ENCODE results near the gene HSD17B14. TPM values are rescaled to one million over a fixed set of nuclear protein-coding genes. Genes with fewer than 3 reads are reported as not detected.

Gene HSD17B14
- total and polyA plus RNA-seq, 9 of the 15 experiments (the other 6 are each of a cell fraction or from before 2014, with no cell fraction given), result 0.16 TPM; not detected in 8

DNA sequence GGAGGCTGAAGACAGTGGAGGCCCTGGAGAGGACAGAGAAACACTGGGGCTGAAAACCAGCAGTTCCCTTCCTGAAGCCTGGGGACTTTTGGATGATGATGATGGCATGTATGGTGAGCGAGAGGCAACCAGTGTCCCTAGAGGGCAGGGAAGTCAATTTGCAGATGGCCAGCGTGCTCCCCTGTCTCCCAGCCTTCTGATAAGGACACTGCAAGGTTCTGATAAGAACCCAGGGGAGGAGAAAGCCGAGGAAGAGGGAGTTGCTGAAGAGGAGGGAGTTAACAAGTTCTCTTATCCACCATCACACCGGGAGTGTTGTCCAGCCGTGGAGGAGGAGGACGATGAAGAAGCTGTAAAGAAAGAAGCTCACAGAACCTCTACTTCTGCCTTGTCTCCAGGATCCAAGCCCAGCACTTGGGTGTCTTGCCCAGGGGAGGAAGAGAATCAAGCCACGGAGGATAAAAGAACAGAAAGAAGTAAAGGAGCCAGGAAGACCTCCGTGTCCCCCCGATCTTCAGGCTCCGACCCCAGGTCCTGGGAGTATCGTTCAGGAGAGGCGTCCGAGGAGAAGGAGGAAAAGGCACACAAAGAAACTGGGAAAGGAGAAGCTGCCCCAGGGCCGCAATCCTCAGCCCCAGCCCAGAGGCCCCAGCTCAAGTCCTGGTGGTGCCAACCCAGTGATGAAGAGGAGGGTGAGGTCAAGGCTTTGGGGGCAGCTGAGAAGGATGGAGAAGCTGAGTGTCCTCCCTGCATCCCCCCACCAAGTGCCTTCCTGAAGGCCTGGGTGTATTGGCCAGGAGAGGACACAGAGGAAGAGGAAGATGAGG lies 37.4 kb upstream of the HSD17B14 start (continued):
- peak; percentile 83 for TF ChIP-seq MEF2A (IDR thresholded peaks at IDR 0.05; ENCODE audit: control insufficient read depth, low read depth, low read length)
- TF ChIP-seq HMG20B (CRISPR knock-in tag; IDR thresholded peaks at IDR 0.05), result no peak
- peak; percentile 100 for TF ChIP-seq CBFA2T2 (conservative IDR thresholded peaks at IDR 0.05)
- TF ChIP-seq SPI1 (IDR thresholded peaks at IDR 0.05; ENCODE audit: borderline replicate concordance, low read depth, low read length), result peak; percentile 85
- TF ChIP-seq BCOR (IDR thresholded peaks at IDR 0.05), result peak; percentile 93
- TF ChIP-seq ZBTB17 (CRISPR knock-in tag; IDR thresholded peaks at IDR 0.05), result no peak
- TF ChIP-seq ZNF586 (CRISPR knock-in tag; conservative IDR thresholded peaks at IDR 0.05), result no peak
- TF ChIP-seq, protein P1, sequence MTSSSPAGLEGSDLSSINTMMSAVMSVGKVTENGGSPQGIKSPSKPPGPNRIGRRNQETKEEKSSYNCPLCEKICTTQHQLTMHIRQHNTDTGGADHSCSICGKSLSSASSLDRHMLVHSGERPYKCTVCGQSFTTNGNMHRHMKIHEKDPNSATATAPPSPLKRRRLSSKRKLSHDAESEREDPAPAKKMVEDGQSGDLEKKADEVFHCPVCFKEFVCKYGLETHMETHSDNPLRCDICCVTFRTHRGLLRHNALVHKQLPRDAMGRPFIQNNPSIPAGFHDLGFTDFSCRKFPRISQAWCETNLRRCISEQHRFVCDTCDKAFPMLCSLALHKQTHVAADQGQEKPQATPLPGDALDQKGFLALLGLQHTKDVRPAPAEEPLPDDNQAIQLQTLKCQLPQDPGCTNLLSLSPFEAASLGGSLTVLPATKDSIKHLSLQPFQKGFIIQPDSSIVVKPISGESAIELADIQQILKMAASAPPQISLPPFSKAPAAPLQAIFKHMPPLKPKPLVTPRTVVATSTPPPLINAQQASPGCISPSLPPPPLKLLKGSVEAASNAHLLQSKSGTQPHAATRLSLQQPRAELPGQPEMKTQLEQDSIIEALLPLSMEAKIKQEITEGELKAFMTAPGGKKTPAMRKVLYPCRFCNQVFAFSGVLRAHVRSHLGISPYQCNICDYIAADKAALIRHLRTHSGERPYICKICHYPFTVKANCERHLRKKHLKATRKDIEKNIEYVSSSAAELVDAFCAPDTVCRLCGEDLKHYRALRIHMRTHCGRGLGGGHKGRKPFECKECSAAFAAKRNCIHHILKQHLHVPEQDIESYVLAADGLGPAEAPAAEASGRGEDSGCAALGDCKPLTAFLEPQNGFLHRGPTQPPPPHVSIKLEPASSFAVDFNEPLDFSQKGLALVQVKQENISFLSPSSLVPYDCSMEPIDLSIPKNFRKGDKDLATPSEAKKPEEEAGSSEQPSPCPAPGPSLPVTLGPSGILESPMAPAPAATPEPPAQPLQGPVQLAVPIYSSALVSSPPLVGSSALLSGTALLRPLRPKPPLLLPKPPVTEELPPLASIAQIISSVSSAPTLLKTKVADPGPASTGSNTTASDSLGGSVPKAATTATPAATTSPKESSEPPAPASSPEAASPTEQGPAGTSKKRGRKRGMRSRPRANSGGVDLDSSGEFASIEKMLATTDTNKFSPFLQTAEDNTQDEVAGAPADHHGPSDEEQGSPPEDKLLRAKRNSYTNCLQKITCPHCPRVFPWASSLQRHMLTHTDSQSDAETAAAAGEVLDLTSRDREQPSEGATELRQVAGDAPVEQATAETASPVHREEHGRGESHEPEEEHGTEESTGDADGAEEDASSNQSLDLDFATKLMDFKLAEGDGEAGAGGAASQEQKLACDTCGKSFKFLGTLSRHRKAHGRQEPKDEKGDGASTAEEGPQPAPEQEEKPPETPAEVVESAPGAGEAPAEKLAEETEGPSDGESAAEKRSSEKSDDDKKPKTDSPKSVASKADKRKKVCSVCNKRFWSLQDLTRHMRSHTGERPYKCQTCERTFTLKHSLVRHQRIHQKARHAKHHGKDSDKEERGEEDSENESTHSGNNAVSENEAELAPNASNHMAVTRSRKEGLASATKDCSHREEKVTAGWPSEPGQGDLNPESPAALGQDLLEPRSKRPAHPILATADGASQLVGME (CRISPR knock-in tag; IDR thresholded peaks at IDR 0.05), result peak; percentile 9; the same call in 1 of the 2 replicates
- peak; percentile 83; the same call in 1 of the 2 replicates for TF ChIP-seq ZEB2 (IDR thresholded peaks at IDR 0.05)
- TF ChIP-seq ZFX (CRISPR knock-in tag; IDR thresholded peaks at IDR 0.05), result peak; percentile 48
- peak; percentile 29 to 88 for TF ChIP-seq TEAD1 (CRISPR knock-in tag; IDR thresholded peaks at IDR 0.05)
- 0 out of 2 replicates have a peak, but pooled peaks have one; percentile 49 for TF ChIP-seq HMGXB4 (CRISPR knock-in tag; IDR thresholded peaks at IDR 0.05)

Measured in K562 (cell line).